HEK293 (cell line): ENCODE measurements around the gene RFX2.

Experiments used
- CTCF ChIA-PET: fragments of 350-600 bp; formaldehyde crosslinking; extraction: SDS; loops from one replicate; lab custom pipeline; 2021; ENCODE audit warnings: antibody characterized with exemption; lab: Yijun Ruan, JAX
- POLR2A ChIA-PET: fragments of 300-600 bp; formaldehyde crosslinking; extraction: SDS; loops from one replicate; lab custom pipeline; 2020; ENCODE audit warnings: antibody characterized with exemption, inconsistent platforms; lab: Yijun Ruan, JAX
- H3K27ac ChIP-seq: fragments of 200-500 bp; sonication (Bioruptor generic); 2 replicates; pipeline ENCODE4 v1.5.1; 2014; ENCODE audit warnings: low read depth, low read length, control low read depth, inconsistent platforms; ENCODE audit errors: extremely low read depth
- H3K36me3 ChIP-seq, 2 experiments: fragments of 200-500 bp in 1 of 2; sonication (Bioruptor generic) in 1 of 2; 1 replicate in 1 of 2; 2 replicates in 1 of 2; pipeline ENCODE4 v1.5.1; 2014 to 2017; ENCODE audit warnings: inconsistent platforms in 2 of 2, low read length in 2 of 2; ENCODE audit not compliant: control insufficient read depth in 2 of 2, insufficient read depth in 1 of 2
- H3K4me1 ChIP-seq: fragments of 200-500 bp; sonication (Bioruptor generic); 2 replicates; pipeline ENCODE4 v1.5.1; 2014; ENCODE audit warnings: mild to moderate bottlenecking, low read length, inconsistent platforms; ENCODE audit not compliant: control insufficient read depth, insufficient read depth
- H3K4me3 ChIP-seq: 2 replicates; pipeline ENCODE4 v1.5.1; 2011; ENCODE audit warnings: low read depth, mild to moderate bottlenecking, control low read depth, low read length, moderate library complexity
- H3K9me3 ChIP-seq: fragments of 200-500 bp; sonication (Bioruptor generic); 2 replicates; pipeline ENCODE4 v1.5.1; 2014; ENCODE audit warnings: low read depth, low read length, inconsistent platforms; ENCODE audit not compliant: control insufficient read depth, insufficient read depth
- BCL11B ChIP-seq: fragments of 450-650 bp; formaldehyde crosslinking; IDR thresholded peaks from 2 replicates; pipeline ENCODE4 v1.5.1; 2016; ENCODE audit warnings: low read depth, missing biosample characterization, missing genetic modification characterization
- EGR2 ChIP-seq: fragments of 450-650 bp; formaldehyde crosslinking; IDR thresholded peaks from 2 replicates; pipeline ENCODE4 v1.5.1; 2016; ENCODE audit warnings: low read depth, missing biosample characterization, missing genetic modification characterization
- KLF9 ChIP-seq: fragments of 450-650 bp; formaldehyde crosslinking; IDR thresholded peaks from 2 replicates; pipeline ENCODE4 v1.5.1; 2016; ENCODE audit warnings: missing biosample characterization, missing genetic modification characterization, low read depth
- MYNN ChIP-seq: fragments of 450-650 bp; formaldehyde crosslinking; IDR thresholded peaks from 2 replicates; pipeline ENCODE4 v1.5.1; 2016; ENCODE audit warnings: missing biosample characterization, missing genetic modification characterization, borderline replicate concordance
- REPIN1 ChIP-seq: fragments of 450-650 bp; formaldehyde crosslinking; IDR thresholded peaks from 2 replicates; pipeline ENCODE4 v1.5.1; 2017; ENCODE audit warnings: missing biosample characterization, missing genetic modification characterization, low read depth
- YY2 ChIP-seq: fragments of 450-650 bp; formaldehyde crosslinking; IDR thresholded peaks from 2 replicates; pipeline ENCODE4 v1.5.1; 2016; ENCODE audit warnings: missing biosample characterization, missing genetic modification characterization
- ZFHX2 ChIP-seq: fragments of 450-650 bp; formaldehyde crosslinking; conservative IDR thresholded peaks from 2 replicates; pipeline ENCODE4 v1.5.1; 2016; ENCODE audit warnings: missing biosample characterization, missing genetic modification characterization
- ZFP37 ChIP-seq: fragments of 450-650 bp; formaldehyde crosslinking; IDR thresholded peaks from 2 replicates; pipeline ENCODE4 v1.5.1; 2016; ENCODE audit warnings: missing biosample characterization, missing genetic modification characterization
- ZNF138 ChIP-seq: fragments of 450-650 bp; formaldehyde crosslinking; IDR thresholded peaks from 2 replicates; pipeline ENCODE4 v1.5.1; 2016; ENCODE audit warnings: missing biosample characterization, missing genetic modification characterization, borderline replicate concordance
- ZNF175 ChIP-seq: fragments of 450-650 bp; formaldehyde crosslinking; IDR thresholded peaks from 2 replicates; pipeline ENCODE4 v1.5.1; 2016; ENCODE audit warnings: missing biosample characterization, missing genetic modification characterization
- ZNF19 ChIP-seq: fragments of 450-650 bp; formaldehyde crosslinking; IDR thresholded peaks from 2 replicates; pipeline ENCODE4; 2016; ENCODE audit warnings: missing biosample characterization, missing genetic modification characterization, low read depth
- ZNF266 ChIP-seq: fragments of 450-650 bp; formaldehyde crosslinking; IDR thresholded peaks from 2 replicates; pipeline ENCODE4 v1.5.1; 2016; ENCODE audit warnings: missing biosample characterization, missing genetic modification characterization, low read depth
- ZNF311 ChIP-seq: fragments of 450-650 bp; formaldehyde crosslinking; IDR thresholded peaks from 2 replicates; pipeline ENCODE4 v1.5.1; 2017; ENCODE audit warnings: missing biosample characterization, missing genetic modification characterization, borderline replicate concordance
- ZNF341 ChIP-seq: fragments of 450-650 bp; formaldehyde crosslinking; IDR thresholded peaks from 2 replicates; pipeline ENCODE4; 2016; ENCODE audit warnings: low read depth, missing biosample characterization, missing genetic modification characterization
- ZNF600 ChIP-seq: fragments of 450-650 bp; formaldehyde crosslinking; IDR thresholded peaks from 2 replicates; pipeline ENCODE4 v1.5.1; 2016; ENCODE audit warnings: missing biosample characterization, missing genetic modification characterization
- ZNF626 ChIP-seq: fragments of 450-650 bp; sonication (Bioruptor Pico); formaldehyde crosslinking; IDR thresholded peaks from 2 replicates; pipeline ENCODE4 v1.5.1; 2018; ENCODE audit warnings: missing biosample characterization, missing genetic modification characterization, inconsistent platforms
- ZNF791 ChIP-seq: fragments of 450-650 bp; formaldehyde crosslinking; IDR thresholded peaks from 2 replicates; pipeline ENCODE4 v1.5.1; 2016; ENCODE audit warnings: missing biosample characterization, missing genetic modification characterization
- ZSCAN16 ChIP-seq: fragments of 450-650 bp; formaldehyde crosslinking; IDR thresholded peaks from 2 replicates; pipeline ENCODE4 v1.5.1; 2016; ENCODE audit warnings: missing biosample characterization, missing genetic modification characterization
- TF ChIP-seq, protein P1 (sequence below): fragments of 450-650 bp; formaldehyde crosslinking; IDR thresholded peaks from 2 replicates; pipeline ENCODE4 v1.5.1; 2017; ENCODE audit warnings: missing biosample characterization, missing genetic modification characterization
- TF ChIP-seq, protein P2 (sequence below): fragments of 450-650 bp; formaldehyde crosslinking; IDR thresholded peaks from 2 replicates; pipeline ENCODE4 v1.5.1; 2016; ENCODE audit warnings: missing biosample characterization, missing genetic modification characterization
- TF ChIP-seq, protein P3 (sequence below): fragments of 450-650 bp; formaldehyde crosslinking; IDR thresholded peaks from 2 replicates; pipeline ENCODE4 v1.5.1; 2016; ENCODE audit warnings: missing biosample characterization, missing genetic modification characterization
- TF ChIP-seq, protein P4 (sequence below): fragments of 450-650 bp; formaldehyde crosslinking; IDR thresholded peaks from 2 replicates; pipeline ENCODE4 v1.5.1; 2017; ENCODE audit warnings: missing biosample characterization, missing genetic modification characterization

RFX2 gene

DNA sequence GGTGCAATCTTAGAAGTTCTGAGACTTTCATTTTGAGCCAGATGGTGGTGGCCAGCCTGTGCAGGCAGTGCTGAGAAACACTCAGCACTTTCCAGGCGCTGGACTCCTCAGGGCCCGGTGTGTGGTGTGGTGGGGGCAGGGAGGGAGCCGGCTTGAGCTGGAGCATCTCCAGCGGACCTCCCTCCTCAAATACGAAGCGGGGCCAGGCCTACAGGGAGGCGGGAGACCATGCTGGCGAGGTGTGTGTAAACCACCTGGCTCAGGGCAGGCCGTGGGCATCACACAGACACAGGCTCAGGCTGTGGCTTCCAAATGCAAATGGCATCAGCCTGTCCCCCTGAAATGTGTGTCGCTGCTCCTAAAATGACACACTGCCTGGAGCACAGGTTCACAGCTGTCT, 99.1 kb downstream of the RFX2 start:
- POLR2A ChIA-PET: no interaction called here
- TF ChIP-seq ZNF266 (tag by site-specific recombination) (no peak), ZNF341 (tag by site-specific recombination) (no peak), ZNF19 (no peak), KLF9 (tag by site-specific recombination) (no peak), ZNF626 (no peak)
- TF ChIP-seq, protein P1, sequence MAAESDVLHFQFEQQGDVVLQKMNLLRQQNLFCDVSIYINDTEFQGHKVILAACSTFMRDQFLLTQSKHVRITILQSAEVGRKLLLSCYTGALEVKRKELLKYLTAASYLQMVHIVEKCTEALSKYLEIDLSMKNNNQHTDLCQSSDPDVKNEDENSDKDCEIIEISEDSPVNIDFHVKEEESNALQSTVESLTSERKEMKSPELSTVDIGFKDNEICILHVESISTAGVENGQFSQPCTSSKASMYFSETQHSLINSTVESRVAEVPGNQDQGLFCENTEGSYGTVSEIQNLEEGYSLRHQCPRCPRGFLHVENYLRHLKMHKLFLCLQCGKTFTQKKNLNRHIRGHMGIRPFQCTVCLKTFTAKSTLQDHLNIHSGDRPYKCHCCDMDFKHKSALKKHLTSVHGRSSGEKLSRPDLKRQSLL (tag by site-specific recombination): no peak

DNA sequence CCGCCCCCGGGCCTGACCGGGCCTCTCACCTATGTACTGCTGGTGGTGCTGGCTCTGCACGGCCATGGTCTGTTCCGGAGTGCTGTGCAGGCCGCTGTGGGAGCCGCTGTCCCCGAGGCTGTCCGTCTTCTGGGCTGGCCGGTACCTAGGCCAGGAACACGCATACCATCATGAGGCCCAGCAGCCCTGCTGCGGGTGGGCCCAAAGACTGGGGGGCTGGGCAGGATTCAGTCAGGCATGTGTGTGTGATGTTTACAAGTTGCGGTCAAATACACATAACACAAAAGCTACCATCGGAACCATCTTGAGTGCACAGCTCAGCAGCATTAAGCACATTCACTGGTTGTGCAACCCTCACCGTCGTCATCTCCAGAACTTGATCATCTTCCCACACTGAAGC, 100.2 kb downstream of the RFX2 start:
- CTCF ChIA-PET: interaction anchor here (1.0 to 4.0 kb wide), 2 partner anchors 12 to 206 kb away, joined by 3 to 28 read pairs; no protein-coding TSS in a partner anchor

More for the DNA sequence above, 99.1 kb downstream of the RFX2 start:
- CTCF ChIA-PET: interaction anchor here (4.0 kb wide), 1 partner anchor 11 kb away, joined by 28 read pairs; no protein-coding TSS in a partner anchor
- H3K9me3 ChIP-seq: no peaks in the 10 kb centered on the region
- no peak overlapping the region for H3K27ac ChIP-seq
- no peaks in the 10 kb centered on the region; a peak in 1 of 3 replicates for H3K36me3 ChIP-seq
- no peak overlapping the region for H3K4me3 ChIP-seq
- no peaks in the 10 kb centered on the region for H3K4me1 ChIP-seq

DNA sequence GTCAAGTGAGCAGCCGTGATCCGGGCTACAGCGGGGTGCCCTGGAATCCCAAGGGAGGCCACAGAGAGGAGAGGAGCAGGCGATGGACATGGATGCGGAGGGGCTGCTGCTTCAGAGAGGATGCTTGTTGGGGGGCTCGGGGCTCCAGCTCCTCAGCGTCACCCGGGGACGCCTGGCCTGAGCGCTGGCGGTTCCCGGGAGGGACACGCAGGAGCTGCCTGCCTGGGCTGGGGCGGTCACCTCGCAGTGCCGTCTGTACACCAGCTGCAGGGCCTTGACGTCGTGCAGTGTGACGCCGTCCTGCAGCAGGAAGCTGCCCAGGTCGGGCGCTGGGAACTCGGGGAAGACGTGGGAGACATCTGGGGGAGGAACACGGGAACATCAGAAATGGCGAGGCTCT, 102.4 kb downstream of the RFX2 start:
- TF ChIP-seq ZNF791 (tag by site-specific recombination) (no peak), YY2 (no peak), KLF9 (tag by site-specific recombination) (no peak), ZFP37 (tag by site-specific recombination) (no peak)
- TF ChIP-seq, protein P2, sequence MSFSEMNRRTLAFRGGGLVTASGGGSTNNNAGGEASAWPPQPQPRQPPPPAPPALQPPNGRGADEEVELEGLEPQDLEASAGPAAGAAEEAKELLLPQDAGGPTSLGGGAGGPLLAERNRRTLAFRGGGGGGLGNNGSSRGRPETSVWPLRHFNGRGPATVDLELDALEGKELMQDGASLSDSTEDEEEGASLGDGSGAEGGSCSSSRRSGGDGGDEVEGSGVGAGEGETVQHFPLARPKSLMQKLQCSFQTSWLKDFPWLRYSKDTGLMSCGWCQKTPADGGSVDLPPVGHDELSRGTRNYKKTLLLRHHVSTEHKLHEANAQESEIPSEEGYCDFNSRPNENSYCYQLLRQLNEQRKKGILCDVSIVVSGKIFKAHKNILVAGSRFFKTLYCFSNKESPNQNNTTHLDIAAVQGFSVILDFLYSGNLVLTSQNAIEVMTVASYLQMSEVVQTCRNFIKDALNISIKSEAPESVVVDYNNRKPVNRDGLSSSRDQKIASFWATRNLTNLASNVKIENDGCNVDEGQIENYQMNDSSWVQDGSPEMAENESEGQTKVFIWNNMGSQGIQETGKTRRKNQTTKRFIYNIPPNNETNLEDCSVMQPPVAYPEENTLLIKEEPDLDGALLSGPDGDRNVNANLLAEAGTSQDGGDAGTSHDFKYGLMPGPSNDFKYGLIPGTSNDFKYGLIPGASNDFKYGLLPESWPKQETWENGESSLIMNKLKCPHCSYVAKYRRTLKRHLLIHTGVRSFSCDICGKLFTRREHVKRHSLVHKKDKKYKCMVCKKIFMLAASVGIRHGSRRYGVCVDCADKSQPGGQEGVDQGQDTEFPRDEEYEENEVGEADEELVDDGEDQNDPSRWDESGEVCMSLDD (tag by site-specific recombination): no peak
- H3K27ac ChIP-seq: no peak overlapping the region
- no peaks in the 10 kb centered on the region for H3K9me3 ChIP-seq
- peaks cover 0 to 3% of the 10 kb centered on the region in 2 experiments; a peak in 1 of 3 replicates for H3K36me3 ChIP-seq
- POLR2A ChIA-PET: no interaction called here
- H3K4me3 ChIP-seq: no peak overlapping the region
- no peaks in the 10 kb centered on the region for H3K4me1 ChIP-seq
- CTCF ChIA-PET: interaction anchor here (1.0 to 1.2 kb wide), 3 partner anchors 14 to 21 kb away, joined by 3 to 5 read pairs (median 4); no protein-coding TSS in a partner anchor

More for the DNA sequence above, 100.2 kb downstream of the RFX2 start:
- TF ChIP-seq ZNF600 (tag by site-specific recombination) (0 out of 2 replicates have a peak, but pooled peaks have one; percentile 41), ZNF175 (no peak)
- Histone ChIP-seq H3K9me3 (no peaks in the 10 kb centered on the region), H3K4me1 (no peaks in the 10 kb centered on the region), H3K4me3 (no peak overlapping the region), H3K27ac (no peak overlapping the region), H3K36me3 (no peaks in the 10 kb centered on the region; a peak in 1 of 3 replicates)
- POLR2A ChIA-PET: no interaction called here

DNA sequence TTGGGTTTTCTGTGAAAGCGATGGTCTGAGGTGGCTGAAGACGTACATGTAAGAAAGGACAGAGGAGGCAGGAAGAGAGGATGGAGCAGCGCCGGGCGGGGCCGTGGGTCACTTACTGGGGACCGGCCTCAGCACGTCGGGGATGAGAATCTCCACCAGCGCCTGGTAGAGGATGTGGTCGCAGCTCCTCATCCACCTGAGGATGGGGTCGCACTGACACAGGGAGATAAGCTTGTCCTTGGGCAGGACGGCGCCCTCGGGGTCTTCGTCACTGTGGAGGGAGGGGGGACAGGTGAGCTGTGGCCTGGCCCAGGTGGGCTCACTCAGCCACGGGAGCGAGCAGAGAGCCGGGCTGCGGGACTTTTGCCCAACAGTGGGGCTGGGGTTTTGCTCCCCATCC, 103.4 kb downstream of the RFX2 start:
- ChIA-PET CTCF (interaction anchor here (0.9 to 2.4 kb wide), 6 partner anchors 15 to 280 kb away, joined by 3 to 14 read pairs (median 4); no protein-coding TSS in a partner anchor), POLR2A (no interaction called here)
- peaks cover 0 to 3% of the 10 kb centered on the region in 2 experiments; a peak in 1 of 3 replicates for H3K36me3 ChIP-seq
- no peaks in the 10 kb centered on the region for H3K4me1 ChIP-seq
- H3K27ac ChIP-seq: no peak overlapping the region
- no peak overlapping the region for H3K4me3 ChIP-seq
- no peaks in the 10 kb centered on the region for H3K9me3 ChIP-seq
- TF ChIP-seq ZNF311 (tag by site-specific recombination) (no peak), ZNF19 (no peak), BCL11B (no peak), ZNF138 (tag by site-specific recombination) (no peak), ZFHX2 (tag by site-specific recombination) (no peak), ZSCAN16 (tag by site-specific recombination) (no peak), REPIN1 (tag by site-specific recombination) (no peak), EGR2 (tag by site-specific recombination) (no peak), MYNN (tag by site-specific recombination) (no peak)
- TF ChIP-seq, protein P3, sequence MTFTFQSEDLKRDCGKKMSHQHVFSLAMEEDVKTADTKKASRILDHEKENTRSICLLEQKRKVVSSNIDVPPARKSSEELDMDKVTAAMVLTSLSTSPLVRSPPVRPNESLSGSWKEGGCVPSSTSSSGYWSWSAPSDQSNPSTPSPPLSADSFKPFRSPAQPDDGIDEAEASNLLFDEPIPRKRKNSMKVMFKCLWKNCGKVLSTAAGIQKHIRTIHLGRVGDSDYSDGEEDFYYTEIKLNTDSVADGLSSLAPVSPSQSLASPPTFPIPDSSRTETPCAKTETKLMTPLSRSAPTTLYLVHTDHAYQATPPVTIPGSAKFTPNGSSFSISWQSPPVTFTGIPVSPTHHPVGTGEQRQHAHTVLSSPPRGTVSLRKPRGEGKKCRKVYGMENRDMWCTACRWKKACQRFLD (tag by site-specific recombination): no peak
- TF ChIP-seq, protein P4, sequence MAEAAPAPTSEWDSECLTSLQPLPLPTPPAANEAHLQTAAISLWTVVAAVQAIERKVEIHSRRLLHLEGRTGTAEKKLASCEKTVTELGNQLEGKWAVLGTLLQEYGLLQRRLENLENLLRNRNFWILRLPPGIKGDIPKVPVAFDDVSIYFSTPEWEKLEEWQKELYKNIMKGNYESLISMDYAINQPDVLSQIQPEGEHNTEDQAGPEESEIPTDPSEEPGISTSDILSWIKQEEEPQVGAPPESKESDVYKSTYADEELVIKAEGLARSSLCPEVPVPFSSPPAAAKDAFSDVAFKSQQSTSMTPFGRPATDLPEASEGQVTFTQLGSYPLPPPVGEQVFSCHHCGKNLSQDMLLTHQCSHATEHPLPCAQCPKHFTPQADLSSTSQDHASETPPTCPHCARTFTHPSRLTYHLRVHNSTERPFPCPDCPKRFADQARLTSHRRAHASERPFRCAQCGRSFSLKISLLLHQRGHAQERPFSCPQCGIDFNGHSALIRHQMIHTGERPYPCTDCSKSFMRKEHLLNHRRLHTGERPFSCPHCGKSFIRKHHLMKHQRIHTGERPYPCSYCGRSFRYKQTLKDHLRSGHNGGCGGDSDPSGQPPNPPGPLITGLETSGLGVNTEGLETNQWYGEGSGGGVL: no peak
